Measurements from ENCODE around the gene MAP3K12. TPM values are rescaled to one million over a fixed set of nuclear protein-coding genes. Genes with fewer than 3 reads are reported as not detected.
A peak's percentile ranks its signal among the peaks of the same experiment; 100 is the strongest.

Gene MAP3K12
- total RNA-seq, 5 donors from 2014 or later (not counting 1 experiment from before 2014, with no cell fraction given), result 21.4 to 29.9 (median 25.9) TPM

GRCh38 chr12:53505555-53506449 is 6.5 kb upstream of the MAP3K12 start:
- H3K27ac ChIP-seq (ENCODE audit: low read length), result no peak overlapping the region
- ChIA-PET POLR2A (interaction anchor here in 1 of 2 donors (0.5 kb wide), 1 partner anchor 128 kb away, joined by 7 read pairs; no protein-coding TSS in a partner anchor), CTCF (interaction anchor here in 1 of 2 donors (1.5 kb wide), 1 partner anchor 153 kb away, joined by 4 read pairs; no protein-coding TSS in a partner anchor)
- Mint-ChIP-seq H3K27ac (no peak overlapping the region), H3K4me1 (peaks cover 20 to 29% (median 21%) of the 10 kb centered on the region in 3 donors), H3K4me3 (no peak overlapping the region), H3K9me3 (no peaks in the 10 kb centered on the region), H3K36me3 (peaks cover 14% of the 10 kb centered on the region), H3K27me3 (no peaks in the 10 kb centered on the region)
- no peaks in the 10 kb centered on the region for H3K9me3 ChIP-seq
- no peaks in the 10 kb centered on the region for H3K27me3 ChIP-seq (replicated peaks in 1 of 2; ENCODE audit: control insufficient read depth in 2 of 2, extremely low read depth in 1 of 2, insufficient read depth in 2 of 2, low read length in 1 of 2)
- peaks cover 15 to 36% of the 10 kb centered on the region in 2 donors for H3K36me3 ChIP-seq (ENCODE audit: control insufficient read depth in 2 of 2, extremely low read depth in 1 of 2, insufficient read depth in 1 of 2, low read length in 1 of 2)
- peaks cover 6 to 20% of the 10 kb centered on the region in 2 experiments for H3K4me1 ChIP-seq (ENCODE audit: control insufficient read depth in 1 of 2, extremely low read depth in 1 of 2, insufficient read depth in 2 of 2, low read length in 2 of 2)
- WGBS (ENCODE audit: insufficient coverage), result 95% methylated on average over 14 of the region's 19 CpGs
- DNase-seq, result no peak
- ATAC-seq (replicated peaks in 1 of 4), result no peak
- H3K4me3 ChIP-seq (ENCODE audit: control insufficient read depth in 1 of 2, extremely low read depth in 1 of 2, low read length in 1 of 2), result no peak overlapping the region

DNA sequence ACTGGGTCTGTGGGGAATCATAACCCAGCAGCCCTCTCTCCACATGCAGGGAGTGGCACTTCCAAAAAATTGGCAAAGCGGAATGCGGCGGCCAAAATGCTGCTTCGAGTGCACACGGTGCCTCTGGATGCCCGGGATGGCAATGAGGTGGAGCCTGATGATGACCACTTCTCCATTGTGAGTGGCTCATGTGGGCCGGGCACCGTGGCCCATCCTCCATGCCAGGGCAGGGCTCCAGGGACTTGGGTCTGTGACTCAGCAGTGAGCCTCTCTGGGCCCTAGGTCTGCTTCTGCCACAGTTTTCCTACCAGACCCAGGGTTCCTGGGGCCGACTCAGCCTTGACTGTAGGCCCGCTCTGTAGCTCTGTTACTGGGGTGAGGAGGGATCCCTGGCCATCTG is 5.8 kb upstream of the MAP3K12 start:
- H3K36me3 ChIP-seq (ENCODE audit: control insufficient read depth in 2 of 2, extremely low read depth in 1 of 2, insufficient read depth in 1 of 2, low read length in 1 of 2), result peaks cover 15 to 35% of the 10 kb centered on the region in 2 donors
- Mint-ChIP-seq H3K9me3 (no peaks in the 10 kb centered on the region), H3K4me3 (no peak overlapping the region), H3K36me3 (peaks cover 14% of the 10 kb centered on the region), H3K27ac (no peak overlapping the region), H3K27me3 (no peaks in the 10 kb centered on the region), H3K4me1 (peaks cover 23 to 33% (median 25%) of the 10 kb centered on the region in 3 donors)
- POLR2A ChIA-PET, result interaction anchor here in 1 of 2 donors (0.5 kb wide), 1 partner anchor 129 kb away, joined by 7 read pairs; no protein-coding TSS in a partner anchor
- peaks cover 8 to 24% of the 10 kb centered on the region in 2 experiments for H3K4me1 ChIP-seq (ENCODE audit: control insufficient read depth in 1 of 2, extremely low read depth in 1 of 2, insufficient read depth in 2 of 2, low read length in 2 of 2)
- DNase-seq, result no peak
- H3K9me3 ChIP-seq, result no peaks in the 10 kb centered on the region
- H3K4me3 ChIP-seq (ENCODE audit: control insufficient read depth in 1 of 2, extremely low read depth in 1 of 2, low read length in 1 of 2), result no peak overlapping the region
- WGBS (ENCODE audit: insufficient coverage), result 94% methylated on average over 10 of the region's 10 CpGs
- CTCF ChIA-PET, result interaction anchor here in 1 of 2 donors (0.5 to 1.5 kb wide), 2 partner anchors 153 to 203 kb away, joined by 3 to 4 read pairs; no protein-coding TSS in a partner anchor
- H3K27ac ChIP-seq (ENCODE audit: low read length), result no peak overlapping the region
- H3K27me3 ChIP-seq (replicated peaks in 1 of 2; ENCODE audit: control insufficient read depth in 2 of 2, extremely low read depth in 1 of 2, insufficient read depth in 2 of 2, low read length in 1 of 2), result no peaks in the 10 kb centered on the region
- ATAC-seq (replicated peaks in 1 of 4), result no peak

DNA sequence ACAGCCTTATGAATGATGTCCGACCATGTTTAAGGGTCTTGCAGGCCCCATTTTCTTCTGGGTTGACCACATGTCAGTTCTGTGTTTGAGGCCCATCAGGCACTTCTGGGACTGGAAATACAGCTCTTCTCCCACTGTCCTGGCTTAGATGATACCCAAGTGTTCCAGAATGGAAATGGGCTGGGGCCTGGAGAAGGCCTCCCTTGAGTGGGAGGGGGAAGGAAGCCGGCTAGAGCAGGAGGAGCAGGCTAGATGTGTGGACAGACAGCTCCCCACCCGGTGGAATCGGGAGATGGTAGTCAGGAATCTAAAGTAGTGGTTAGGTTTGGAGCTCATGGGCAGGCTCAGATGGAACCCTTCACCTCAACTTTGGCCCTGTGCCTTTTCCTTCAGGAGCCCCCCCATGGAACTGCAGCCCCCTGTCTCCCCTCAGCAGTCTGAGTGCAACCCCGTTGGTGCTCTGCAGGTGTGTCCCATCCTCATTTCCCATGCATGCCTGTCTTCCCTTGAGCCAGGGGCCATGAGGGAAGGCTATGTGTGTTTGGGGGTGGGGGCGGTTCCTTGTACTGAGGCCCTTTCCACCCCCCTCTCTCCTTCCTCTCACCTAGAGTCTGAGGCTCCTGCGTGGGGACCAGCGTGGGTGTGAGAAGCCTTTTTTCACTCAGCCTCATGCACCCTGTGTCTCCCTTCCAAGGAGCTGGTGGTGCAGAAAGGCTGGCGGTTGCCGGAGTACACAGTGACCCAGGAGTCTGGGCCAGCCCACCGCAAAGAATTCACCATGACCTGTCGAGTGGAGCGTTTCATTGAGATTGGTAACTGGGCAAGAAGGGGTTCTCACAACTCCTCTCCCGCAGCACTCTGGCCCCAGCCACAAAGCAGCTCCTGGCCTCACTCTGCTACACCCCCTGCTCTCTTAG is 5.0 kb upstream of the MAP3K12 start:
- Mint-ChIP-seq H3K9me3 (no peaks in the 10 kb centered on the region), H3K36me3 (peaks cover 14% of the 10 kb centered on the region), H3K27me3 (no peaks in the 10 kb centered on the region), H3K4me3 (no peak overlapping the region), H3K27ac (peak overlapping the region in 1 of 2 donors; percentile 69), H3K4me1 (peaks cover 29 to 37% (median 29%) of the 10 kb centered on the region in 3 donors)
- peaks cover 11 to 30% of the 10 kb centered on the region in 2 experiments for H3K4me1 ChIP-seq (ENCODE audit: control insufficient read depth in 1 of 2, extremely low read depth in 1 of 2, insufficient read depth in 2 of 2, low read length in 2 of 2)
- no peaks in the 10 kb centered on the region for H3K9me3 ChIP-seq
- no peaks in the 10 kb centered on the region for H3K27me3 ChIP-seq (replicated peaks in 1 of 2; ENCODE audit: control insufficient read depth in 2 of 2, extremely low read depth in 1 of 2, insufficient read depth in 2 of 2, low read length in 1 of 2)
- H3K4me3 ChIP-seq (ENCODE audit: control insufficient read depth in 1 of 2, extremely low read depth in 1 of 2, low read length in 1 of 2), result no peak overlapping the region
- CTCF ChIA-PET, result interaction anchor here in 1 of 2 donors (1.5 kb wide), 1 partner anchor 152 kb away, joined by 4 read pairs; no protein-coding TSS in a partner anchor
- DNase-seq (no peak), ATAC-seq (replicated peaks in 1 of 4) (no peak)
- H3K36me3 ChIP-seq (ENCODE audit: control insufficient read depth in 2 of 2, extremely low read depth in 1 of 2, insufficient read depth in 1 of 2, low read length in 1 of 2), result peaks cover 15 to 35% of the 10 kb centered on the region in 2 donors
- WGBS (ENCODE audit: insufficient coverage), result 98% methylated on average over 7 of the region's 14 CpGs
- POLR2A ChIA-PET, result no interaction called here
- no peak overlapping the region for H3K27ac ChIP-seq (ENCODE audit: low read length)

DNA sequence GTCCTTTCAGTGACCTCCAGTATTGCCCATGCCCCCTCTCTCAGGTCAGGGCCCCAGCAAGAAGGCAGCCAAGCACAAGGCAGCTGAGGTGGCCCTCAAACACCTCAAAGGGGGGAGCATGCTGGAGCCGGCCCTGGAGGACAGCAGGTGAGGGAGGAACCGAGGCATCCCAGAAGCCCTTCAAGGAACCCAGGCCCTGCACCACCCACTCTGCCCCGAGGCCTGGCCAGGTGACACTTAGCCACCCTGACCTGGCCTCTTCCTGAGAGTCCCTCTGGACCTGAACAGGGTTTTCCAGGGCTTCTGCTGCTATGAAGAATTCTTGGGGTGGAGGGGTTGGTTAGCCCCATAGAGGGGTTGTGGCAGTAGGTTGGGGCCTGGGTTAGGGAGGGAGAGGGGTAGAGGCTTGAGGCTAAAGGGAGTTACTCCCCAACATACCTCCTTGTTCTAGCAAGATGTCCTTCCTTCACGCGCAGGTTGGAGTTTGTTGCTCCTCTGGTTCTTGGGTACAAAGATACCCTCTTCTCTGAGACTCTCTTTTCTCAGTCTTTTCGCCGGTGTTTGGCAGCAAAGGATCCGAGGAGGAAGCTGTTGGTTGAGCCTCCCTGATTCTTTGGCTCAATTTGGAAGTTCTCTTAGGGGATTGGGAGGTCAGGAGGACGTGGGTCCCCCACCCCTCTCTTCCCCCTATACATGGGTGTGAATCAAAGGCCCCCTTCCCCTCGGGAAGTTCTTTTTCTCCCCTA is 3.9 kb upstream of the MAP3K12 start:
- Mint-ChIP-seq H3K4me1 (peaks cover 31 to 39% (median 33%) of the 10 kb centered on the region in 3 donors), H3K9me3 (no peaks in the 10 kb centered on the region), H3K4me3 (peak overlapping the region in 1 of 3 donors; percentile 85), H3K27ac (peak overlapping the region in 1 of 2 donors; percentile 31), H3K36me3 (peaks cover 14% of the 10 kb centered on the region), H3K27me3 (no peaks in the 10 kb centered on the region)
- Histone ChIP-seq H3K4me1 (ENCODE audit: control insufficient read depth in 1 of 2, extremely low read depth in 1 of 2, insufficient read depth in 2 of 2, low read length in 2 of 2) (peaks cover 19 to 32% of the 10 kb centered on the region in 2 experiments), H3K27me3 (replicated peaks in 1 of 2; ENCODE audit: control insufficient read depth in 2 of 2, extremely low read depth in 1 of 2, insufficient read depth in 2 of 2, low read length in 1 of 2) (no peaks in the 10 kb centered on the region), H3K9me3 (no peaks in the 10 kb centered on the region), H3K27ac (ENCODE audit: low read length) (no peak overlapping the region), H3K36me3 (ENCODE audit: control insufficient read depth in 2 of 2, extremely low read depth in 1 of 2, insufficient read depth in 1 of 2, low read length in 1 of 2) (peaks cover 15 to 35% of the 10 kb centered on the region in 2 donors), H3K4me3 (ENCODE audit: control insufficient read depth in 1 of 2, extremely low read depth in 1 of 2, low read length in 1 of 2) (no peak overlapping the region)
- CTCF ChIA-PET, result interaction anchor here in 1 of 2 donors (1.0 kb wide), 1 partner anchor 182 kb away, joined by 3 read pairs; no protein-coding TSS in a partner anchor
- POLR2A ChIA-PET, result interaction anchor here in 1 of 2 donors (0.7 kb wide), 1 partner anchor 201 kb away, joined by 3 read pairs; no protein-coding TSS in a partner anchor
- 83% methylated on average over 2 of the region's 10 CpGs for WGBS (ENCODE audit: insufficient coverage)
- ATAC-seq (replicated peaks in 1 of 4) (no peak), DNase-seq (no peak)

GRCh38 chr12:53502331-53502730 is 3.1 kb upstream of the MAP3K12 start:
- WGBS (ENCODE audit: insufficient coverage), result 72% methylated on average over 2 of the region's 9 CpGs
- Mint-ChIP-seq H3K27me3 (no peaks in the 10 kb centered on the region), H3K4me3 (peak overlapping the region in 2 of 3 donors; percentile 85 to 97), H3K36me3 (peaks cover 14% of the 10 kb centered on the region), H3K9me3 (no peaks in the 10 kb centered on the region), H3K27ac (peak overlapping the region; percentile 99), H3K4me1 (peaks cover 36 to 44% (median 37%) of the 10 kb centered on the region in 3 donors)
- Histone ChIP-seq H3K4me1 (ENCODE audit: control insufficient read depth in 1 of 2, extremely low read depth in 1 of 2, insufficient read depth in 2 of 2, low read length in 2 of 2) (peaks cover 19 to 34% of the 10 kb centered on the region in 2 experiments), H3K27me3 (replicated peaks in 1 of 2; ENCODE audit: control insufficient read depth in 2 of 2, extremely low read depth in 1 of 2, insufficient read depth in 2 of 2, low read length in 1 of 2) (no peaks in the 10 kb centered on the region), H3K9me3 (no peaks in the 10 kb centered on the region), H3K36me3 (ENCODE audit: control insufficient read depth in 2 of 2, extremely low read depth in 1 of 2, insufficient read depth in 1 of 2, low read length in 1 of 2) (peaks cover 15 to 35% of the 10 kb centered on the region in 2 donors), H3K27ac (ENCODE audit: low read length) (no peak overlapping the region), H3K4me3 (ENCODE audit: control insufficient read depth in 1 of 2, extremely low read depth in 1 of 2, low read length in 1 of 2) (no peak overlapping the region)
- DNase-seq (no peak), ATAC-seq (replicated peaks in 1 of 4) (no peak)
- ChIA-PET CTCF (interaction anchor here in 1 of 2 donors (1.0 kb wide), 1 partner anchor 181 kb away, joined by 3 read pairs; no protein-coding TSS in a partner anchor), POLR2A (interaction anchor here in 1 of 2 donors (0.7 kb wide), 1 partner anchor 200 kb away, joined by 3 read pairs; no protein-coding TSS in a partner anchor)
